CD14-positive monocyte (primary cell): ENCODE results near the gene SLC7A4. TPM values are rescaled to one million over a fixed set of nuclear protein-coding genes. Genes with fewer than 3 reads are reported as not detected.

ENCODE experiments used
- DNase-seq, 3 donors: peaks; one replicate each; pipeline ENCODE4 v3.0.0-alpha.2; 2011 to 2022
- H2AFZ ChIP-seq: 2 replicates; pipeline ENCODE4 v1.6.0; 2012; ENCODE audit warnings: mild to moderate bottlenecking, low read depth, low read length, inconsistent platforms; ENCODE audit not compliant: insufficient read depth, poor library complexity, severe bottlenecking
- H3K27ac ChIP-seq, 2 donors: 1 replicate in 1 of 2; 2 replicates in 1 of 2; pipeline ENCODE4 v1.5.1; 2012 to 2013; ENCODE audit warnings: low read length in 2 of 2, control low read depth in 1 of 2, inconsistent platforms in 1 of 2, low read depth in 1 of 2, mild to moderate bottlenecking in 1 of 2
- H3K27me3 ChIP-seq, 2 donors: one replicate each; pipeline versions ENCODE4 v1.6.0 to v1.6.1; 2011 to 2013; ENCODE audit warnings: low read length in 2 of 2; ENCODE audit not compliant: control insufficient read depth in 2 of 2, insufficient read depth in 2 of 2
- H3K36me3 ChIP-seq, 2 donors: replicated peaks in 1 of 2; 1 replicate in 1 of 2; 2 replicates in 1 of 2; pipeline versions ENCODE4 v1.5.1 to v1.6.1; 2012 to 2013; ENCODE audit warnings: low read length in 2 of 2, control low read depth in 1 of 2, inconsistent platforms in 1 of 2, mild to moderate bottlenecking in 1 of 2; ENCODE audit not compliant: insufficient read depth in 2 of 2, control insufficient read depth in 1 of 2
- H3K4me1 ChIP-seq, 2 donors: 1 replicate in 1 of 2; 2 replicates in 1 of 2; pipeline versions ENCODE4 v1.5.1 to v1.6.1; 2012 to 2013; ENCODE audit warnings: low read length in 2 of 2, control low read depth in 1 of 2, inconsistent platforms in 1 of 2, mild to moderate bottlenecking in 1 of 2, moderate library complexity in 1 of 2; ENCODE audit not compliant: insufficient read depth in 2 of 2, control insufficient read depth in 1 of 2
- H3K4me2 ChIP-seq: replicated peaks from 2 replicates; pipeline ENCODE3; 2012; ENCODE audit warnings: low read length, moderate library complexity, mild to moderate bottlenecking; ENCODE audit not compliant: poor library complexity, severe bottlenecking; ENCODE audit errors: extremely low read depth
- H3K4me3 ChIP-seq, 3 experiments: fragments of 200-600 bp in 1 of 3; sonication (generic) in 1 of 3; replicated peaks in 1 of 3; 1 replicate in 2 of 3; 2 replicates in 1 of 3; pipeline ENCODE4 v1.5.1; 2011 to 2013; ENCODE audit warnings: low read length in 3 of 3, mild to moderate bottlenecking in 3 of 3, control low read depth in 2 of 3, low read depth in 2 of 3, inconsistent platforms in 1 of 3, moderate library complexity in 1 of 3
- H3K79me2 ChIP-seq: 2 replicates; pipeline ENCODE4 v1.6.0; 2012; ENCODE audit warnings: mild to moderate bottlenecking, control low read depth, inconsistent platforms, low read length, moderate library complexity; ENCODE audit not compliant: insufficient read depth
- H3K9ac ChIP-seq: 2 replicates; pipeline ENCODE4 v1.6.0; 2017; ENCODE audit warnings: low read length, mild to moderate bottlenecking; ENCODE audit not compliant: insufficient read depth, poor library complexity, severe bottlenecking
- H3K9me3 ChIP-seq, 2 donors: replicated peaks in 1 of 2; 1 replicate in 1 of 2; 2 replicates in 1 of 2; pipeline versions ENCODE4 v1.5.1 to v1.6.1; 2012 to 2013; ENCODE audit warnings: low read length in 2 of 2, control low read depth in 1 of 2; ENCODE audit not compliant: control insufficient read depth in 1 of 2, insufficient read depth in 1 of 2
- H4K20me1 ChIP-seq: 2 replicates; pipeline ENCODE4 v1.6.0; 2012; ENCODE audit warnings: mild to moderate bottlenecking, low read length, control low read depth, moderate library complexity; ENCODE audit not compliant: insufficient read depth
- H3K27ac Mint-ChIP-seq, 7 donors: one replicate each; pipeline ENCODE4 v1.8.0; 2020; ENCODE audit warnings: mild to moderate bottlenecking in 7 of 7, mixed read lengths in 7 of 7, moderate library complexity in 6 of 7, inconsistent platforms in 2 of 7
- H3K27me3 Mint-ChIP-seq, 3 donors: one replicate each; pipeline ENCODE4 v1.8.0; 2021 to 2022; ENCODE audit warnings: low read depth in 3 of 3, mild to moderate bottlenecking in 3 of 3, mixed read lengths in 3 of 3, moderate library complexity in 3 of 3, inconsistent platforms in 1 of 3
- H3K36me3 Mint-ChIP-seq, 2 donors: one replicate each; pipeline ENCODE4 v1.8.0; 2020; ENCODE audit warnings: mixed read lengths in 2 of 2, inconsistent platforms in 1 of 2, mild to moderate bottlenecking in 1 of 2
- H3K4me1 Mint-ChIP-seq: one replicate; pipeline ENCODE4 v1.8.0; 2020; ENCODE audit warnings: mild to moderate bottlenecking, mixed read lengths
- H3K4me3 Mint-ChIP-seq, 2 donors: one replicate each; pipeline ENCODE4 v1.8.0; 2020; ENCODE audit warnings: mild to moderate bottlenecking in 2 of 2, mixed read lengths in 2 of 2, moderate library complexity in 1 of 2
- H3K9me3 Mint-ChIP-seq, 7 donors: one replicate each; pipeline ENCODE4 v1.8.0; 2020 to 2022; ENCODE audit warnings: mixed read lengths in 7 of 7, mild to moderate bottlenecking in 6 of 7, moderate library complexity in 6 of 7, inconsistent platforms in 2 of 7
- WGBS: methylation state at CpG from one replicate; pipeline ENCODE4 v1.1.5; 2013; ENCODE audit warnings: missing lambda C conversion rate; ENCODE audit not compliant: insufficient coverage; 5-methylcytosine and 5-hydroxymethylcytosine counted together
- intact Hi-C, 2 donors: fragments of 100-400 bp; cut with micrococcal nuclease; formaldehyde crosslinking; loops; one replicate each; pipeline versions ENCODE4 v1.15.0 to v1.15.1; 2023
- polyA plus RNA-seq, 3 donors: library from polyadenylated mRNA; depleted of rRNA in 1 of 3; unstranded in 2 of 3; stranded (reverse) in 1 of 3; fragments of 300-500 nt in 2 of 3; fragments of >200 nt in 1 of 3; fragmentation: Illumina TruSeq in 2 of 3; gene quantifications; 1 replicate in 2 of 3; 2 replicates in 1 of 3; pipeline ENCODE4 v1.2.3, GENCODE V29; 2012 to 2021
- TF ChIP-seq, protein P1 (sequence below): fragments of 200-600 bp; IDR thresholded peaks from one replicate; pipeline ENCODE4 v1.8.0; 2022; ENCODE audit warnings: antibody characterized with exemption, mild to moderate bottlenecking

The SLC7A4 gene
- polyA plus RNA-seq, 3 donors, result not detected

DNA sequence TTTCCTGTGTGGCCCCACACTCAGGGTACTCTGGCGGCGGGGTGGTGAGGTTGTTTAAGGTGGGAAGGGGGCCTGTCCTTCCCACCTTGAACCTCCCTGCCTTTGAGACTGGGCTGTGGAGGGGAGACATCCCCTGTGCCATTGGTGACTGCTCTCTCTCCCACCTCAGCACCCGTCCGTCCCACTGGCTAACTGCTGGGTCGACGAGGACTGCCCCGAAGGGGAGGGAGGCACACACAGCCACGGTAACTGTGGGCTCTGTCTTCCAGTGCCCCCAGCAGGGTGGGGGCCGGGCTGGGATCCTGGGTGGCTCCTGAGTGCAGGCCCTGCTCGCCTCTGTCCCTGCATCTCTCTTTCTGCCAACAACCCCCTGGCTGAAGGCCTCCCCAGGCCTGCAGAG lies 9.9 kb downstream of the SLC7A4 start:
- no peaks in the 10 kb centered on the region for H3K79me2 ChIP-seq
- no peaks in the 10 kb centered on the region for H3K4me1 ChIP-seq
- H2AFZ ChIP-seq, result no peak overlapping the region
- no peak overlapping the region for H3K27ac ChIP-seq
- intact Hi-C loops, result loop anchor here in 1 of 2 donors (10.0 kb wide), 1 partner anchor 58 kb away; the partner anchor contains the start of gene AIFM3
- Mint-ChIP-seq H3K4me3 (no peak overlapping the region), H3K9me3 (peaks cover 0 to 3% (median 0%) of the 10 kb centered on the region in 7 donors), H3K36me3 (no peaks in the 10 kb centered on the region), H3K27ac (no peak overlapping the region), H3K27me3 (peaks cover 5 to 9% (median 8%) of the 10 kb centered on the region in 3 donors), H3K4me1 (no peaks in the 10 kb centered on the region)
- no peak for DNase-seq
- no peaks in the 10 kb centered on the region for H4K20me1 ChIP-seq
- no peak overlapping the region for H3K4me3 ChIP-seq
- no peaks in the 10 kb centered on the region for H3K36me3 ChIP-seq
- no peaks in the 10 kb centered on the region for H3K9me3 ChIP-seq
- WGBS, result 86% methylated on average over 3 of the region's 10 CpGs
- TF ChIP-seq, protein P1, sequence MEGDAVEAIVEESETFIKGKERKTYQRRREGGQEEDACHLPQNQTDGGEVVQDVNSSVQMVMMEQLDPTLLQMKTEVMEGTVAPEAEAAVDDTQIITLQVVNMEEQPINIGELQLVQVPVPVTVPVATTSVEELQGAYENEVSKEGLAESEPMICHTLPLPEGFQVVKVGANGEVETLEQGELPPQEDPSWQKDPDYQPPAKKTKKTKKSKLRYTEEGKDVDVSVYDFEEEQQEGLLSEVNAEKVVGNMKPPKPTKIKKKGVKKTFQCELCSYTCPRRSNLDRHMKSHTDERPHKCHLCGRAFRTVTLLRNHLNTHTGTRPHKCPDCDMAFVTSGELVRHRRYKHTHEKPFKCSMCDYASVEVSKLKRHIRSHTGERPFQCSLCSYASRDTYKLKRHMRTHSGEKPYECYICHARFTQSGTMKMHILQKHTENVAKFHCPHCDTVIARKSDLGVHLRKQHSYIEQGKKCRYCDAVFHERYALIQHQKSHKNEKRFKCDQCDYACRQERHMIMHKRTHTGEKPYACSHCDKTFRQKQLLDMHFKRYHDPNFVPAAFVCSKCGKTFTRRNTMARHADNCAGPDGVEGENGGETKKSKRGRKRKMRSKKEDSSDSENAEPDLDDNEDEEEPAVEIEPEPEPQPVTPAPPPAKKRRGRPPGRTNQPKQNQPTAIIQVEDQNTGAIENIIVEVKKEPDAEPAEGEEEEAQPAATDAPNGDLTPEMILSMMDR, result no peak
- no peaks in the 10 kb centered on the region for H3K27me3 ChIP-seq
- no peak overlapping the region for H3K9ac ChIP-seq
- no peak overlapping the region for H3K4me2 ChIP-seq

- 62% methylated on average over 6 of the region's 7 CpGs for WGBS
- Histone ChIP-seq H3K79me2 (no peaks in the 10 kb centered on the region), H3K27me3 (no peaks in the 10 kb centered on the region), H3K4me2 (no peak overlapping the region), H3K4me1 (no peaks in the 10 kb centered on the region), H3K4me3 (no peak overlapping the region), H3K36me3 (no peaks in the 10 kb centered on the region), H3K9ac (no peak overlapping the region), H3K9me3 (no peaks in the 10 kb centered on the region), H4K20me1 (no peaks in the 10 kb centered on the region), H2AFZ (no peak overlapping the region), H3K27ac (no peak overlapping the region)
- Mint-ChIP-seq H3K27ac (no peak overlapping the region), H3K4me1 (no peaks in the 10 kb centered on the region), H3K9me3 (peaks cover 0 to 5% (median 0%) of the 10 kb centered on the region in 7 donors), H3K4me3 (no peak overlapping the region), H3K36me3 (no peaks in the 10 kb centered on the region), H3K27me3 (peaks cover 5 to 19% (median 10%) of the 10 kb centered on the region in 3 donors)
- DNase-seq, result no peak
- TF ChIP-seq, protein P1, result peak; percentile 32
- intact Hi-C loops, result loop anchor here in 1 of 2 donors (10.0 kb wide), 1 partner anchor 56 kb away; the partner anchor contains the start of gene AIFM3
Observed at GRCh38 chr22:21020802-21021429, 11.4 kb downstream of the SLC7A4 start.
